IMR-90 (cell line): ENCODE results near the gene KIF16B. TPM values are rescaled to one million over a fixed set of nuclear protein-coding genes. Genes with fewer than 3 reads are reported as not detected.

ENCODE experiments used
- ATAC-seq: fragments of 200-7000 bp; cut with Tn5 transposase; 2 replicates; pipeline ENCODE4 v1.9.1; 2020; ENCODE audit warnings: low read depth, mild to moderate bottlenecking, moderate library complexity
- BruUV-seq: library from RNA; stranded (reverse); fragments of 400-500 nt; replicated peaks from 2 replicates; lab custom pipeline; 2021; lab: Mats Ljungman, UMichigan
- CTCF ChIA-PET: fragments of 300-600 bp; formaldehyde crosslinking; extraction: SDS; loops from one replicate; lab custom pipeline; 2021; ENCODE audit warnings: antibody characterized with exemption; lab: Yijun Ruan, JAX
- POLR2A ChIA-PET: fragments of 300-600 bp; sonication (Branson Sonifier 250); formaldehyde crosslinking; loops from one replicate; lab custom pipeline; 2022; ENCODE audit warnings: antibody characterized with exemption; ENCODE audit not compliant: unreplicated experiment; lab: Charles Lee
- DNase-seq: peaks from one replicate; pipeline ENCODE4 v3.0.0; 2013
- H2AFZ ChIP-seq: replicated peaks from 2 replicates; pipeline ENCODE3; 2013; ENCODE audit warnings: low read length, mild to moderate bottlenecking; ENCODE audit not compliant: poor library complexity
- H2AK5ac ChIP-seq: 2 replicates; pipeline ENCODE4 v1.6.1; 2013; ENCODE audit warnings: low read depth, low read length, inconsistent platforms
- H2AK9ac ChIP-seq: replicated peaks from 2 replicates; pipeline ENCODE3; 2013; ENCODE audit warnings: mild to moderate bottlenecking, low read depth, low read length, moderate library complexity; ENCODE audit not compliant: poor library complexity
- H2BK120ac ChIP-seq: 2 replicates; pipeline ENCODE4 v1.6.1; 2013; ENCODE audit warnings: low read depth, low read length, inconsistent platforms
- H2BK15ac ChIP-seq: 3 replicates; pipeline ENCODE4 v1.6.1; 2013; ENCODE audit warnings: low read depth, low read length, inconsistent platforms
- H2BK20ac ChIP-seq: 2 replicates; pipeline ENCODE4 v1.6.1; 2013; ENCODE audit warnings: low read depth, mild to moderate bottlenecking, inconsistent platforms, low read length, moderate library complexity
- H2BK5ac ChIP-seq: 2 replicates; pipeline ENCODE4 v1.6.1; 2013; ENCODE audit warnings: mild to moderate bottlenecking, low read depth, low read length, inconsistent platforms; ENCODE audit not compliant: poor library complexity, severe bottlenecking
- H3K14ac ChIP-seq: replicated peaks from 2 replicates; pipeline ENCODE4 v1.6.1; 2013; ENCODE audit warnings: low read depth, low read length, inconsistent platforms
- H3K18ac ChIP-seq: 2 replicates; pipeline ENCODE4 v1.6.1; 2013; ENCODE audit warnings: low read depth, low read length, control low read depth
- H3K23ac ChIP-seq: 2 replicates; pipeline ENCODE4 v1.6.1; 2013; ENCODE audit warnings: low read depth, low read length, inconsistent platforms
- H3K27ac ChIP-seq: 2 replicates; pipeline ENCODE4 v1.5.1; 2013; ENCODE audit warnings: mild to moderate bottlenecking, control low read depth, low read length; ENCODE audit not compliant: insufficient read depth
- H3K27me3 ChIP-seq: 2 replicates; pipeline ENCODE4 v1.6.1; 2013; ENCODE audit warnings: low read length; ENCODE audit not compliant: control insufficient read depth, insufficient read depth
- H3K36me3 ChIP-seq: 2 replicates; pipeline ENCODE4 v1.6.1; 2013; ENCODE audit warnings: low read length, mixed read lengths; ENCODE audit not compliant: control insufficient read depth, insufficient read depth
- H3K4ac ChIP-seq: 2 replicates; pipeline ENCODE4 v1.6.1; 2013; ENCODE audit warnings: low read depth, low read length, inconsistent platforms
- H3K4me1 ChIP-seq: 2 replicates; pipeline ENCODE4 v1.6.1; 2013; ENCODE audit warnings: low read length, mixed read lengths; ENCODE audit not compliant: control insufficient read depth, insufficient read depth
- H3K4me2 ChIP-seq: 2 replicates; pipeline ENCODE4 v1.6.1; 2013; ENCODE audit warnings: low read depth, mild to moderate bottlenecking, control low read depth, low read length, moderate library complexity
- H3K4me3 ChIP-seq: 2 replicates; pipeline ENCODE4 v1.5.1; 2013; ENCODE audit warnings: low read depth, mild to moderate bottlenecking, control low read depth, low read length, moderate library complexity; ENCODE audit not compliant: insufficient read depth
- H3K56ac ChIP-seq: 2 replicates; pipeline ENCODE4 v1.6.1; 2013; ENCODE audit warnings: low read length, inconsistent platforms; ENCODE audit not compliant: insufficient read depth; ENCODE audit errors: extremely low read depth
- H3K79me1 ChIP-seq, 2 experiments: 2 replicates each; pipeline ENCODE4 v1.6.1; 2013; ENCODE audit warnings: low read length in 2 of 2, inconsistent platforms in 1 of 2, low read depth in 1 of 2
- H3K9ac ChIP-seq: 2 replicates; pipeline ENCODE4 v1.6.1; 2013; ENCODE audit warnings: low read depth, low read length, control low read depth
- H3K9me1 ChIP-seq: 2 replicates; pipeline ENCODE4 v1.6.1; 2013; ENCODE audit warnings: low read length, inconsistent platforms; ENCODE audit not compliant: insufficient read depth
- H3K9me3 ChIP-seq: 2 replicates; pipeline ENCODE4 v1.6.1; 2013; ENCODE audit warnings: low read length; ENCODE audit not compliant: control insufficient read depth, insufficient read depth
- H4K20me1 ChIP-seq: 2 replicates; pipeline ENCODE4 v1.6.1; 2013; ENCODE audit warnings: low read length, inconsistent platforms; ENCODE audit not compliant: insufficient read depth
- H4K5ac ChIP-seq: 2 replicates; pipeline ENCODE4 v1.6.1; 2013; ENCODE audit warnings: mild to moderate bottlenecking, low read depth, low read length, control low read depth
- H4K8ac ChIP-seq, 2 experiments: 2 replicates each; pipeline ENCODE4 v1.6.1; 2013; ENCODE audit warnings: low read depth in 2 of 2, low read length in 2 of 2, control low read depth in 1 of 2, inconsistent platforms in 1 of 2
- H4K91ac ChIP-seq: 2 replicates; pipeline ENCODE4 v1.6.1; 2013; ENCODE audit warnings: low read depth, low read length, inconsistent platforms; ENCODE audit not compliant: insufficient read depth
- MAZ ChIP-seq: IDR thresholded peaks from 2 replicates; pipeline ENCODE4 v1.6.1; 2012; ENCODE audit warnings: low read depth, mild to moderate bottlenecking, low read length, improper control_type of control experiment, moderate library complexity, borderline replicate concordance
- RFX5 ChIP-seq: IDR thresholded peaks from 2 replicates; pipeline ENCODE4 v1.8.0; 2012; ENCODE audit warnings: low read depth, mild to moderate bottlenecking, low read length, moderate library complexity
- WGBS, 2 experiments: methylation state at CpG; one replicate each; pipeline versions ENCODE4 v1.1.5 to v1.1.7; 2013; ENCODE audit warnings: missing lambda C conversion rate in 2 of 2; ENCODE audit not compliant: insufficient read length in 1 of 2; ENCODE audit errors: extremely low coverage in 2 of 2; 5-methylcytosine and 5-hydroxymethylcytosine counted together
- dilution Hi-C: fragments of 300-500 bp; cut with HindIII; formaldehyde crosslinking; loops from one replicate; pipeline ENCODE4 v1.14.3; 2018; ENCODE audit warnings: low sequenced_read_pairs; ENCODE audit not compliant: unreplicated experiment
- in situ Hi-C: fragments of 300-500 bp; cut with MboI; formaldehyde crosslinking; loops from 3 replicates; pipeline ENCODE4 v1.14.3; 2019; ENCODE audit warnings: low sequenced_read_pairs, inconsistent platforms, mixed read lengths
- intact Hi-C: fragments of 100-400 bp; cut with micrococcal nuclease; formaldehyde crosslinking; loops from 2 replicates; pipeline ENCODE4 v1.10.0; 2022
- polyA plus RNA-seq, 3 experiments: library from polyadenylated mRNA; depleted of rRNA; stranded (reverse); fragments of >200 nt; gene quantifications; 2 replicates each; pipeline ENCODE4 v1.2.3, GENCODE V29; 2012; ENCODE audit warnings: low replicate concordance in 1 of 3
- total RNA-seq: library from RNA; depleted of rRNA; stranded (reverse); fragments of >200 nt; gene quantifications from 2 replicates; pipeline ENCODE4 v1.2.3, GENCODE V29; 2012

The KIF16B gene
- total and polyA plus RNA-seq, 2 of the 4 experiments (the other 2 are of a cell fraction): 4.7 to 10.0 TPM

DNA sequence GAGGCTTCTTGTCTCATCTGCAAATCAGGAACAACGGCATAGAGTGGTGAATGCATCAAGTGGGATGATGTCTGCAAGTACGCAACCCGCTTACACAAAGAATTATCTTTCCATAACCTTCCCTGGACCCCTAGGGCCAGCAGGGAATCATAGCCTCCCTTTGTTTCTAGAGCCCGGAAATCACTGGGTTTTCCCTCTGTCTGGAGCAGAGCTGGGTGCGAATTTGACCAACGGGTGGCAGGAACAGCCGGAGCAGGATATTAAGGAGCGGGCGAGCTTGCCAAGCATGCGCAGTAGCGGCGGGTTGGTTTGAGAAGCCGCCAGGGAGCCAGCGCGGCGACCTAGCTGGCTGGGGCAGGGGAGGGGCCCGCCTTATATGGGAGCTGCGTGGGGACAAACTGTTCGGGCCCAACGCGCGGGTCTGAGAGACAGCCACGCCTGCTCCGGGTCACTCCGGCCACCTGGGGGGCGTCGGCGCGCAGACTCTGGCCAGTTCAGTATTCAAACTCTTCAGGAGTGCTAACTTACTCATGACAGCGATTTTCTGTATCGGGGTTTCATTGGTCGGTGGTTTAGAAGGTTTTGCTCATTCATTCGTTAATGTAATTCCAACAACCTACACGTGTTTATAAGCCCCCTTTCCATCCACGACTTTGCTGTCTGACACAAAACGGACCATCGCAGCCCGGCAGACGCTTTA, 1.6 kb upstream of the KIF16B start:
- WGBS, 2 experiments: 0% methylated on average over 1 of the region's 39 CpGs; no CpG with 5 or more reads in 1 of the 2 experiments
- CTCF ChIA-PET: no interaction called here

More for the DNA sequence above, 1.6 kb upstream of the KIF16B start:
- peak overlapping the region; percentile 76 for H3K14ac ChIP-seq
- no peaks in the 10 kb centered on the region for H4K20me1 ChIP-seq
- ATAC-seq (peak; percentile 72), DNase-seq (peak; percentile 68)
- H3K27me3 ChIP-seq: no peaks in the 10 kb centered on the region
- peak overlapping the region; percentile 55; the same call in 1 of the 2 replicates for H2AK5ac ChIP-seq
- H2BK5ac ChIP-seq: peak overlapping the region; percentile 47
- H2BK15ac ChIP-seq: peak overlapping the region; percentile 75; the same call in 1 of the 3 replicates
- H3K9ac ChIP-seq: peak overlapping the region; percentile 36
- in situ Hi-C loops (no loop called here), intact Hi-C loops (loop anchor here (5.0 to 10.0 kb wide), 2 partner anchors 48 to 160 kb away; partner anchors contain the start of gene SNRPB2), dilution Hi-C loops (no loop called here)
- H3K56ac ChIP-seq: peak overlapping the region; percentile 51; the same call in 1 of the 2 replicates
- 0 out of 2 replicates have a peak overlapping the region, but pooled peaks have one; percentile 39 for H2BK20ac ChIP-seq
- peaks cover 6% of the 10 kb centered on the region; the same call in 1 of the 2 replicates for H3K9me1 ChIP-seq
- H2AK9ac ChIP-seq: peak overlapping the region; percentile 3
- H2AFZ ChIP-seq: peak overlapping the region; percentile 97
- peaks cover 7 to 15% of the 10 kb centered on the region in 2 experiments; a peak in 2 of 4 replicates for H3K79me1 ChIP-seq
- no peaks in the 10 kb centered on the region for H3K36me3 ChIP-seq
- H3K4me1 ChIP-seq: peaks cover 12% of the 10 kb centered on the region
- H4K5ac ChIP-seq: peak overlapping the region; percentile 36; the same call in 1 of the 2 replicates
- POLR2A ChIA-PET: no interaction called here
- TF ChIP-seq RFX5 (no peak), MAZ (peak; percentile 36; the same call in 1 of the 2 replicates)
- H2BK120ac ChIP-seq: peak overlapping the region; percentile 62; the same call in 1 of the 2 replicates
- peak overlapping the region; percentile 94 for H3K4me2 ChIP-seq
- peak overlapping the region; percentile 26; the same call in 1 of the 2 replicates for H3K18ac ChIP-seq
- H3K9me3 ChIP-seq: no peaks in the 10 kb centered on the region
- H3K23ac ChIP-seq: peak overlapping the region; percentile 79; the same call in 1 of the 2 replicates
- no peak overlapping the region for H3K27ac ChIP-seq
- H3K4ac ChIP-seq: peak overlapping the region; percentile 65
- peak overlapping the region; percentile 52; the same call in 1 of the 2 replicates for H4K91ac ChIP-seq
- BruUV-seq: no TSS peak
- H4K8ac ChIP-seq: peak overlapping the region; percentile 46 to 87; a peak in 3 of 4 replicates
- H3K4me3 ChIP-seq: peak overlapping the region; percentile 44
